Right renal pelvis (tissue), 4 donors: Measurements from ENCODE around the gene FRMD7. TPM values are rescaled to one million over a fixed set of nuclear protein-coding genes. Genes with fewer than 3 reads are reported as not detected.
"Not testable (repeated sequence)": the region's sequence is repeated elsewhere in the genome, so short reads cannot be mapped to it uniquely, and the experiment has no call there.

Experiments
- DNase-seq, 4 donors: peaks; one replicate each; pipeline ENCODE4 v3.0.0-alpha.2; 2013; ENCODE audit warnings: low read depth in 4 of 4, low spot score in 3 of 4, missing footprints in 1 of 4
- polyA plus RNA-seq, 4 donors: library from polyadenylated mRNA; unstranded; fragments of 120-200 nt; gene quantifications; one replicate each; pipeline ENCODE4 v1.2.1, GENCODE V29; 2013; ENCODE audit not compliant: insufficient read length in 4 of 4

The FRMD7 gene
- polyA plus RNA-seq, 4 donors: 1.2 to 2.1 (median 1.6) TPM

- no peak for DNase-seq
Measured at GRCh38 chrX:132093239-132093860, 34.5 kb downstream of the FRMD7 start.

GRCh38 chrX:132092439-132093065 lies 35.3 kb downstream of the FRMD7 start:
- peak; percentile 28 to 44 (median 34) for DNase-seq

- no peak for DNase-seq
Measured at GRCh38 chrX:132090403-132091159, 37.2 kb downstream of the FRMD7 start.

- no peak for DNase-seq
Measured at GRCh38 chrX:132088864-132089263, 39.0 kb downstream of the FRMD7 start.

DNA sequence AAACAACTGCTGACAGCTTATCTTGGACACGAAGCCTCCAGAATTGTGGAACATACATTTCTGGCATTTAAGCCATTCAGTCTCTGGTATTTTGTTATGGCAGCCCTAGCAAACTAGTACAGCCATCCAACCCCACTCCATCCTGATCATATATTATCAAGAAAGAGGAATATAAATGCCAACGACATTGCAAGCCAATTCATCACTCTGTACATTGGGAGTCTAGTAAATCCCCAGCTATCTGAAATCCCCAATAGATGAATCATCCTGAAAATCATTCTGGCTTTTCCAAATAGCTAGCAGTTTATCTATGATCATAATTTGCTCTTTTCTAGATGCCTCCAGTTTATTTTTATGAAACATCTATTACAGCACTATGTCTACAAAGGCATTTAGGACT lies 41.1 kb downstream of the FRMD7 start:
- DNase-seq: no peak

GRCh38 chrX:132085786-132086185 lies 42.0 kb downstream of the FRMD7 start:
- DNase-seq: no peak

GRCh38 chrX:132077912-132078311 lies 49.9 kb downstream of the FRMD7 start:
- no peak for DNase-seq

- no peak for DNase-seq
Measured at GRCh38 chrX:132077414-132077813, 50.4 kb downstream of the FRMD7 start.

DNA sequence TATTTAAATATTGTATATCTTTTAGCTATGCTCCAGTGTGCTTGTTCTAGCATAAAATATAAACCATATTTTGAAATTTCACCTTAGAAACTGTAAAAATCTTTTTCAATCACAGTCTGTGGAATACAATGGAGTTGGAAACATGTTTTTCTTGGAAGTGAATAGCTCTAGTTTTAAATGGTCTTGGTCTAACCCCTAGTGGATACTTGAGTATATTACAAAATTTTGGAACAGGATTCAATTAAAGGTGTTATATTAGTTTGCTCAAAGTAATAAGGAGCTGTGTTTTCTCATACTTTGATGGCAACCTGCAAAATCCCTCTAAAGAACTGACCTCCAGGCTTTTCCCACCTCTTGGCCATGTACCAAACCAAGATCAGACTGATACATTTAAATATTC lies 56.6 kb downstream of the FRMD7 start:
- peak in 1 of 4 donors; percentile 1 for DNase-seq

GRCh38 chrX:132068405-132068804 lies 59.4 kb downstream of the FRMD7 start:
- no peak for DNase-seq

GRCh38 chrX:132063862-132064261 lies 64.0 kb downstream of the FRMD7 start:
- no peak for DNase-seq

GRCh38 chrX:132063334-132063733 lies 64.5 kb downstream of the FRMD7 start:
- no peak for DNase-seq

- DNase-seq: no peak
Measured at GRCh38 chrX:132059973-132060540, 67.8 kb downstream of the FRMD7 start.

- no peak for DNase-seq
Measured at GRCh38 chrX:132058975-132059374, 68.8 kb downstream of the FRMD7 start.

- DNase-seq: no peak
Measured at GRCh38 chrX:132058050-132058449, 69.8 kb downstream of the FRMD7 start.

DNA sequence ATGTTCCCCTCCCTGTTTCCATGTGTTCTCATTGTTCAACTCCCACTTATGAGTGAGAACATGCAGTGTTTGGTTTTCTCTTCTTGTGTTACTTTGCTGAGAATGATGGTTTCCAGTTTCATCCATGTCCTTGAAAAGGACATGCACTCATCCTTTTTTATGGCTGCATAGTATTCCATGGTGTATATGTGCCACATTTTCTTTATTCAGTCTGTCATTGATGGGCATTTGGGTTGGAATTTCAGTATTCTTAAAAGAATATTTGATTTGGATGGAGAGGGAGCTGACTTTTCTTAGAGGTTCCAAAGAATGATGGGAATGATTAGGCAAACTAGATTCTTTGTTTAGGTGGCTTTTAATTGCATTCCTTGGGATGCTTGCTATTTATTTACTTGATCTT lies 76.0 kb downstream of the FRMD7 start:
- DNase-seq: not testable (repeated sequence)

GRCh38 chrX:132046533-132046932 lies 81.3 kb downstream of the FRMD7 start:
- DNase-seq: no peak

GRCh38 chrX:132045456-132045855 lies 82.4 kb downstream of the FRMD7 start:
- DNase-seq: no peak

DNA sequence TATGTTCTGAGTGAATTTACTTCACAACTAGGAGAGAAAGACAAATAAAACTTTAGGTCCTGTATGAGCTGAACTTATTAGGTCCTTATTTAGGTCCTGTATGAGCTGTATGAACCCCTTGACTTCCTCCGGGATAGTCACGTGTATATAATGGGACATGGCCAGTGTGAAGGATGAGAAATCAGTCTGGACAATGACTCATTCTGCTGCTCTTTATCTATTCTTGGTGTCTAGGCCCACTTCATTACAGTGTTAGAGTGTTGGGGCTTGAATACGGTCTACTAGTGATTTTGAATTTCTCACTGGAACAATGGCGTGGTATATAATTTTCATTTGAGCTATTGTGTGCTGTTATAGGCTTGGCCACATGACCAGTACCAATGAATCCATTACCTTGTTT lies 82.9 kb downstream of the FRMD7 start:
- no peak for DNase-seq

DNA sequence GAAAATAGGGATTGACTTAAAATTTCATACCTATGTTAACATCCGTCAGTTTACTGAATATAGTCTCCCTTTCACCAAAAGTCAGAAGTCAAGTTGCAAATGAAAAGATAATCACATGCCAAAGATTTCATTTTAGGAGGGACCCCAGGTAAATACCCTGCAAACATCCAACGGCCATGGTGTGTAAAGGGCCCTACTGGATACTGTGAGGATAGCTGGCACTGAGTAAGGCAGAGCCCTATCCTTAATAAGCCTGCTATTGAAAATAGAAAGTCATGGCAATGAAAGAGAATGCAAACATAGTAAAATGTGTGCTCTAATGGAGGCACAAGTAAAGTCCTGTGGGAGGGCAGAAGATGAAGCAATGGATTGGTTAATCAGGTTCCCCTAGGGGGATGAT lies 83.8 kb downstream of the FRMD7 start:
- DNase-seq: no peak

DNA sequence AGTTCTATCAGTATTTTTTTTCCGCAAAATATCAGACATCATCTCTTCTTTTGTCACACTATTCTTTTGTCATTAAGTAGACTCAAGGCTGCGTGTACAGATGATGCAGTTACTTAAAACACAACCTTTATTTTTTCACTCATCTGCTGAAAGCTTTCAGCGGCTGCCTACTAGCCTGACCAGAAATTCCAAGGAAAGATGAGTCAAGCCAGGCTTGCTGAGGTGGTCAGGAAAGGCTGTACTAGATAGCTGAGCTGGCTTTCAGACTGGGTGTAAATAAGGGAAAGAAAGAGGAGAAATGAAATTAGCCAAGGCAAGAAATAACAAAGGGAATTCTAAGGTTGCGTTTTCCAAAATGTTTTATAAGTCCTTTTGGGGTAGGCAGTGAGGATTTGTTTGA lies 86.8 kb downstream of the FRMD7 start:
- DNase-seq: no peak

- DNase-seq: no peak
Measured at GRCh38 chrX:132040066-132040465, 87.8 kb downstream of the FRMD7 start.
